K562 (cell line): ENCODE results near the gene CMBL. TPM values are rescaled to one million over a fixed set of nuclear protein-coding genes. Genes with fewer than 3 reads are reported as not detected.
A peak's percentile ranks its signal among the peaks of the same experiment; 100 is the strongest.

Experiments
- CBFA2T3 ChIP-seq: fragments of 450-650 bp; IDR thresholded peaks from 2 replicates; pipeline ENCODE4 v1.6.1; 2017
- CBX3 ChIP-seq, 2 experiments: IDR thresholded peaks; 1 replicate in 1 of 2; 2 replicates in 1 of 2; pipeline ENCODE4 v1.6.1; 2012; ENCODE audit warnings: inconsistent platforms in 2 of 2, low read length in 2 of 2, borderline replicate concordance in 1 of 2, control low read depth in 1 of 2
- GTF2F1 ChIP-seq: IDR thresholded peaks from 2 replicates; pipeline ENCODE4 v1.6.1; 2011; ENCODE audit warnings: low read depth, low read length, improper control_type of control experiment
- HMGN3 ChIP-seq: IDR thresholded peaks from 2 replicates; pipeline ENCODE4 v1.6.1; 2011; ENCODE audit warnings: borderline replicate concordance, low read depth, mild to moderate bottlenecking, mixed read lengths, low read length; ENCODE audit not compliant: insufficient read length; ENCODE audit errors: extremely low read depth
- MYNN ChIP-seq, 2 experiments: sonication (generic); formaldehyde crosslinking in 1 of 2; IDR thresholded peaks; 2 replicates each; pipeline versions ENCODE4 v1.5.0 to v1.6.1; 2016 to 2020; ENCODE audit warnings: antibody characterized with exemption in 1 of 2, missing genetic modification reagents in 1 of 2
- PHF20 ChIP-seq: fragments of 450-650 bp; IDR thresholded peaks from 2 replicates; pipeline ENCODE4 v1.6.1; 2018; ENCODE audit not compliant: partially characterized antibody
- RBBP5 ChIP-seq: fragments of 200-600 bp; sonication (generic); IDR thresholded peaks from 2 replicates; pipeline ENCODE4 v1.6.1; 2012; ENCODE audit warnings: borderline replicate concordance, mild to moderate bottlenecking, low read length, control low read depth, inconsistent platforms; ENCODE audit not compliant: insufficient read depth, poor library complexity, severe bottlenecking
- SAFB ChIP-seq: fragments of 200-400 bp; formaldehyde crosslinking; IDR thresholded peaks from 2 replicates; pipeline ENCODE4 v1.6.1; 2017; ENCODE audit warnings: low read depth, low read length, borderline replicate concordance
- SP2 ChIP-seq: IDR thresholded peaks from 2 replicates; pipeline ENCODE4 v1.6.1; 2011; ENCODE audit warnings: mild to moderate bottlenecking, low read depth, low read length, moderate library complexity; ENCODE audit not compliant: poor library complexity, severe bottlenecking; ENCODE audit errors: extremely low read depth
- TRIM28 ChIP-seq: fragments of 450-650 bp; IDR thresholded peaks from 2 replicates; pipeline ENCODE4 v1.6.1; 2017
- ZFP1 ChIP-seq: fragments of 450-650 bp; formaldehyde crosslinking; IDR thresholded peaks from 2 replicates; pipeline ENCODE4 v1.4.0; 2020; ENCODE audit warnings: mild to moderate bottlenecking, mixed read lengths
- ZNF253 ChIP-seq: fragments of 250-450 bp; sonication (Bioruptor Pico); conservative IDR thresholded peaks from 2 replicates; pipeline ENCODE4 v1.6.1; 2021; ENCODE audit warnings: mild to moderate bottlenecking
- ZNF717 ChIP-seq: fragments of 250-450 bp; sonication (Bioruptor Pico); IDR thresholded peaks from 2 replicates; pipeline ENCODE4 v1.5.0; 2021
- ZSCAN32 ChIP-seq: fragments of 450-650 bp; formaldehyde crosslinking; IDR thresholded peaks from 2 replicates; pipeline ENCODE4 v1.4.0; 2020; ENCODE audit warnings: mild to moderate bottlenecking, moderate library complexity
- polyA plus RNA-seq, 8 experiments: library from polyadenylated mRNA; depleted of rRNA in 4 of 8; stranded (reverse) in 5 of 8; unstranded in 3 of 8; fragments of >200 nt; fragmentation: Nextera tagmentation in 2 of 8; fragmentation: Illumina TruSeq in 1 of 8; extraction: Ambion mirVana in 2 of 8; extraction: Trizol in 1 of 8; gene quantifications; 2 replicates each; pipeline versions ENCODE4 v1.2.1 to v1.2.3, GENCODE V29; 2011 to 2014; ENCODE audit warnings: inconsistent platforms in 1 of 8, missing spikeins in 1 of 8
- total RNA-seq, 7 experiments: library from RNA; depleted of rRNA in 6 of 7; stranded (reverse); fragments of >200 nt in 6 of 7; fragmentation: Illumina TruSeq in 2 of 7; extraction: Trizol in 2 of 7; gene quantifications; 2 replicates each; pipeline versions ENCODE4 v1.2.1 to v1.2.3, GENCODE V29; 2011 to 2021; ENCODE audit warnings: low replicate concordance in 1 of 7
- TF ChIP-seq, protein P1 (sequence below): sonication (generic); formaldehyde crosslinking; IDR thresholded peaks from 2 replicates; pipeline ENCODE4 v1.8.1; 2023; ENCODE audit warnings: mild to moderate bottlenecking, missing genetic modification reagents
- TF ChIP-seq, protein P2 (sequence below), 2 experiments: fragments of 450-650 bp; conservative IDR thresholded peaks; 2 replicates each; pipeline ENCODE4 v1.6.1; 2017; ENCODE audit warnings: mild to moderate bottlenecking in 2 of 2, moderate library complexity in 2 of 2
- TF ChIP-seq, protein P3 (sequence below): IDR thresholded peaks from 2 replicates; pipeline ENCODE4 v1.6.1; 2014; ENCODE audit warnings: antibody characterized with exemption
- TF ChIP-seq, protein P4 (sequence below): fragments of 450-650 bp; IDR thresholded peaks from 2 replicates; pipeline ENCODE4 v1.6.1; 2017; ENCODE audit warnings: antibody characterized with exemption, mild to moderate bottlenecking

Gene CMBL
- total and polyA plus RNA-seq, 9 of the 15 experiments (the other 6 are each of a cell fraction or from before 2014, with no cell fraction given), result 22.6 to 192 (median 71.1) TPM

DNA sequence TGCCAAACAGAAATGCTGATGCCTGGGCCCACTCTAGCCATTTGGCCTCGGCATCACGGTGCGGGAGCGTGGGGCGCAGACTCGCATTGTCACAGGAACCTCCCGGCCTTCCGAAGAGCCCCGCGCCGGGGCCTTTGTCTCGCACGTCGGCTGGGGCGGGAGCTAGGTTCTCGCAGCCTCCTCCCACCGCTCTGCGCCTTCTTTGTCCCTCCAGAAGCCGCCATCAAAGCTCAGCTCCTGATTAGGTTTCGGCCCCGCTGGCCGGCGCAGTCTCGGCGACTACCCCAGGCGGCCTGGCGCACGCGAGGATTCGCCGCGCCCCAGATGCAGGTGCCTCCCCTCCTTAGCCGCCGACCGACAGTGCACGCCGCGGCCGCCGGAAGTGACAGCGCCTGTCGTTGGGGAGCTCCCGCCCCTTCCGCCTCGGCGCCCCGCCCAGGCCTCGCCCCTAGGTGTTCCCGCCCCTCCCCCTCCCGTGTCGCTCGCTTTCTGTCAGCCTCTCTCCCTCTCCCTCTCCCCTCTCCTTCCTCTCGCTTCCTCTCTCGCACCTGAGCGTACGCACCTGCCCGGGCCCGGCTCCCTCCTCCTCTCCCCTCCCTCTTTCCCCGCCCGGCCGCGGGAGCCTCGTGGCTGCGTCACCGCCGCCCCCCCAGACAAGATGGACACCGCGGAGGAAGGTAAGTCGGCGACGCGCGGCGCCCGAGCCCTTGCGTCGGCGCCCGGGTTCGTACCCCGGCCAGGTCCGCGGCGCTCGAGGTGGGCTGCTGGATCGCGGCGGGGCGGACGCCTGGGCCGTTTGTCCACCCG, 45.7 kb upstream of the CMBL start, which contains the start of gene MARCHF6 (continued):
- TF ChIP-seq RBBP5 (peak; percentile 75), ZNF253 (CRISPR knock-in tag) (no peak), TRIM28 (peak; percentile 70), SP2 (peak; percentile 43), CBFA2T3 (peak; percentile 43), PHF20 (peak; percentile 48), ZSCAN32 (no peak), GTF2F1 (peak; percentile 53; the same call in 1 of the 2 replicates), MYNN (IDR thresholded peaks at IDR 0.05) (no peak), MYNN (CRISPR knock-in tag; IDR thresholded peaks at IDR 0.05) (no peak), ZNF717 (CRISPR knock-in tag) (no peak), ZFP1 (CRISPR knock-in tag) (no peak), SAFB (peak; percentile 73), HMGN3 (peak; percentile 90), CBX3 (IDR thresholded peaks at IDR 0.05; ENCODE audit: borderline replicate concordance in 1 of 2, low read length in 2 of 2) (peak in 1 of 2 experiments; percentile 88; a peak in 1 of 3 replicates)
- TF ChIP-seq, protein P1, sequence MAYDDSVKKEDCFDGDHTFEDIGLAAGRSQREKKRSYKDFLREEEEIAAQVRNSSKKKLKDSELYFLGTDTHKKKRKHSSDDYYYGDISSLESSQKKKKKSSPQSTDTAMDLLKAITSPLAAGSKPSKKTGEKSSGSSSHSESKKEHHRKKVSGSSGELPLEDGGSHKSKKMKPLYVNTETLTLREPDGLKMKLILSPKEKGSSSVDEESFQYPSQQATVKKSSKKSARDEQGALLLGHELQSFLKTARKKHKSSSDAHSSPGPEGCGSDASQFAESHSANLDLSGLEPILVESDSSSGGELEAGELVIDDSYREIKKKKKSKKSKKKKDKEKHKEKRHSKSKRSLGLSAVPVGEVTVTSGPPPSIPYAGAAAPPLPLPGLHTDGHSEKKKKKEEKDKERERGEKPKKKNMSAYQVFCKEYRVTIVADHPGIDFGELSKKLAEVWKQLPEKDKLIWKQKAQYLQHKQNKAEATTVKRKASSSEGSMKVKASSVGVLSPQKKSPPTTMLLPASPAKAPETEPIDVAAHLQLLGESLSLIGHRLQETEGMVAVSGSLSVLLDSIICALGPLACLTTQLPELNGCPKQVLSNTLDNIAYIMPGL (CRISPR knock-in tag), result peak; percentile 84
- TF ChIP-seq, protein P2, sequence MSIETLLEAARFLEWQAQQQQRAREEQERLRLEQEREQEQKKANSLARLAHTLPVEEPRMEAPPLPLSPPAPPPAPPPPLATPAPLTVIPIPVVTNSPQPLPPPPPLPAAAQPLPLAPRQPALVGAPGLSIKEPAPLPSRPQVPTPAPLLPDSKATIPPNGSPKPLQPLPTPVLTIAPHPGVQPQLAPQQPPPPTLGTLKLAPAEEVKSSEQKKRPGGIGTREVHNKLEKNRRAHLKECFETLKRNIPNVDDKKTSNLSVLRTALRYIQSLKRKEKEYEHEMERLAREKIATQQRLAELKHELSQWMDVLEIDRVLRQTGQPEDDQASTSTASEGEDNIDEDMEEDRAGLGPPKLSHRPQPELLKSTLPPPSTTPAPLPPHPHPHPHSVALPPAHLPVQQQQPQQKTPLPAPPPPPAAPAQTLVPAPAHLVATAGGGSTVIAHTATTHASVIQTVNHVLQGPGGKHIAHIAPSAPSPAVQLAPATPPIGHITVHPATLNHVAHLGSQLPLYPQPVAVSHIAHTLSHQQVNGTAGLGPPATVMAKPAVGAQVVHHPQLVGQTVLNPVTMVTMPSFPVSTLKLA (conservative IDR thresholded peaks at IDR 0.05), result peak; percentile 91 to 97
- TF ChIP-seq, protein P3, sequence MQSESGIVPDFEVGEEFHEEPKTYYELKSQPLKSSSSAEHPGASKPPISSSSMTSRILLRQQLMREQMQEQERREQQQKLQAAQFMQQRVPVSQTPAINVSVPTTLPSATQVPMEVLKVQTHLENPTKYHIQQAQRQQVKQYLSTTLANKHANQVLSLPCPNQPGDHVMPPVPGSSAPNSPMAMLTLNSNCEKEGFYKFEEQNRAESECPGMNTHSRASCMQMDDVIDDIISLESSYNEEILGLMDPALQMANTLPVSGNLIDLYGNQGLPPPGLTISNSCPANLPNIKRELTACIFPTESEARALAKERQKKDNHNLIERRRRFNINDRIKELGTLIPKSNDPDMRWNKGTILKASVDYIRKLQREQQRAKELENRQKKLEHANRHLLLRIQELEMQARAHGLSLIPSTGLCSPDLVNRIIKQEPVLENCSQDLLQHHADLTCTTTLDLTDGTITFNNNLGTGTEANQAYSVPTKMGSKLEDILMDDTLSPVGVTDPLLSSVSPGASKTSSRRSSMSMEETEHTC, result peak; percentile 7; the same call in 1 of the 2 replicates
- TF ChIP-seq, protein P4, sequence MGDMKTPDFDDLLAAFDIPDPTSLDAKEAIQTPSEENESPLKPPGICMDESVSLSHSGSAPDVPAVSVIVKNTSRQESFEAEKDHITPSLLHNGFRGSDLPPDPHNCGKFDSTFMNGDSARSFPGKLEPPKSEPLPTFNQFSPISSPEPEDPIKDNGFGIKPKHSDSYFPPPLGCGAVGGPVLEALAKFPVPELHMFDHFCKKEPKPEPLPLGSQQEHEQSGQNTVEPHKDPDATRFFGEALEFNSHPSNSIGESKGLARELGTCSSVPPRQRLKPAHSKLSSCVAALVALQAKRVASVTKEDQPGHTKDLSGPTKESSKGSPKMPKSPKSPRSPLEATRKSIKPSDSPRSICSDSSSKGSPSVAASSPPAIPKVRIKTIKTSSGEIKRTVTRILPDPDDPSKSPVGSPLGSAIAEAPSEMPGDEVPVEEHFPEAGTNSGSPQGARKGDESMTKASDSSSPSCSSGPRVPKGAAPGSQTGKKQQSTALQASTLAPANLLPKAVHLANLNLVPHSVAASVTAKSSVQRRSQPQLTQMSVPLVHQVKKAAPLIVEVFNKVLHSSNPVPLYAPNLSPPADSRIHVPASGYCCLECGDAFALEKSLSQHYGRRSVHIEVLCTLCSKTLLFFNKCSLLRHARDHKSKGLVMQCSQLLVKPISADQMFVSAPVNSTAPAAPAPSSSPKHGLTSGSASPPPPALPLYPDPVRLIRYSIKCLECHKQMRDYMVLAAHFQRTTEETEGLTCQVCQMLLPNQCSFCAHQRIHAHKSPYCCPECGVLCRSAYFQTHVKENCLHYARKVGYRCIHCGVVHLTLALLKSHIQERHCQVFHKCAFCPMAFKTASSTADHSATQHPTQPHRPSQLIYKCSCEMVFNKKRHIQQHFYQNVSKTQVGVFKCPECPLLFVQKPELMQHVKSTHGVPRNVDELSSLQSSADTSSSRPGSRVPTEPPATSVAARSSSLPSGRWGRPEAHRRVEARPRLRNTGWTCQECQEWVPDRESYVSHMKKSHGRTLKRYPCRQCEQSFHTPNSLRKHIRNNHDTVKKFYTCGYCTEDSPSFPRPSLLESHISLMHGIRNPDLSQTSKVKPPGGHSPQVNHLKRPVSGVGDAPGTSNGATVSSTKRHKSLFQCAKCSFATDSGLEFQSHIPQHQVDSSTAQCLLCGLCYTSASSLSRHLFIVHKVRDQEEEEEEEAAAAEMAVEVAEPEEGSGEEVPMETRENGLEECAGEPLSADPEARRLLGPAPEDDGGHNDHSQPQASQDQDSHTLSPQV, result peak; percentile 64
